Upper lobe of right lung (tissue), 1 donor: Measurements from ENCODE around the gene SLC6A13. TPM values are rescaled to one million over a fixed set of nuclear protein-coding genes. Genes with fewer than 3 reads are reported as not detected.

Experiments used
- ATAC-seq: fragments of 200-7000 bp; cut with Tn5 transposase; one replicate; pipeline ENCODE4 v1.9.1; 2020; ENCODE audit warnings: mild to moderate bottlenecking, moderate library complexity
- DNase-seq: peaks from one replicate; pipeline ENCODE4 v3.0.0-alpha.2; 2020
- H3K27ac ChIP-seq: fragments of 200-600 bp; one replicate; pipeline ENCODE4 v1.8.0; 2022
- H3K27me3 ChIP-seq: fragments of 200-600 bp; one replicate; pipeline ENCODE4 v1.8.0; 2022; ENCODE audit warnings: mild to moderate bottlenecking
- H3K36me3 ChIP-seq: fragments of 200-600 bp; one replicate; pipeline ENCODE4 v1.8.0; 2022
- H3K4me1 ChIP-seq: fragments of 200-600 bp; one replicate; pipeline ENCODE4 v1.8.0; 2022
- H3K4me3 ChIP-seq: fragments of 200-600 bp; one replicate; pipeline ENCODE4 v1.8.0; 2022; ENCODE audit warnings: mild to moderate bottlenecking
- H3K9me3 ChIP-seq: fragments of 200-600 bp; one replicate; pipeline ENCODE4 v1.8.0; 2022
- CTCF ChIP-seq: fragments of 200-600 bp; IDR thresholded peaks from one replicate; pipeline ENCODE4 v1.8.0; 2022; ENCODE audit warnings: antibody characterized with exemption
- intact Hi-C: fragments of 100-400 bp; cut with DNase I; formaldehyde crosslinking; loops from one replicate; pipeline ENCODE4 v1.11.0; 2022
- total RNA-seq: library from RNA; stranded (reverse); fragmentation: NEBNext Ultra II Directional; extraction: Animal tissue kit (Norgen Biotek cat#: 25700); gene quantifications from one replicate; pipeline ENCODE4 v1.2.1, GENCODE V29; 2021
- donor health status: DM: no; HTN: yes; CAD: no; lungs with severe emphysema.

SLC6A13 gene
- total RNA-seq, 1 donor from 2014 or later: 3.9 TPM

GRCh38 chr12:174124-174523 is 88.5 kb downstream of the SLC6A13 start:
- H3K27me3 ChIP-seq: no peaks in the 10 kb centered on the region
- intact Hi-C loops: no loop called here
- ATAC-seq (no peak), DNase-seq (no peak)
- no peaks in the 10 kb centered on the region for H3K4me1 ChIP-seq
- no peak for TF ChIP-seq CTCF
- H3K27ac ChIP-seq: no peak overlapping the region
- H3K36me3 ChIP-seq: no peaks in the 10 kb centered on the region
- H3K9me3 ChIP-seq: no peaks in the 10 kb centered on the region
- H3K4me3 ChIP-seq: no peak overlapping the region

GRCh38 chr12:172732-173161 is 89.9 kb downstream of the SLC6A13 start:
- H3K27ac ChIP-seq: no peak overlapping the region
- ATAC-seq (peak; percentile 28), DNase-seq (no peak)
- no peaks in the 10 kb centered on the region for H3K36me3 ChIP-seq
- no peaks in the 10 kb centered on the region for H3K27me3 ChIP-seq
- no peaks in the 10 kb centered on the region for H3K9me3 ChIP-seq
- no peaks in the 10 kb centered on the region for H3K4me1 ChIP-seq
- intact Hi-C loops: no loop called here
- no peak overlapping the region for H3K4me3 ChIP-seq
- TF ChIP-seq CTCF: no peak

- no peak for DNase-seq
- H3K4me1 ChIP-seq: no peaks in the 10 kb centered on the region
- no peak overlapping the region for H3K4me3 ChIP-seq
- H3K9me3 ChIP-seq: no peaks in the 10 kb centered on the region
- H3K27ac ChIP-seq: no peak overlapping the region
- H3K36me3 ChIP-seq: no peaks in the 10 kb centered on the region
- H3K27me3 ChIP-seq: no peaks in the 10 kb centered on the region
- TF ChIP-seq CTCF: no peak
- ATAC-seq: peak; percentile 55
- intact Hi-C loops: no loop called here
These were observed 90.6 kb downstream of the SLC6A13 start for GRCh38 chr12:171743-172676.

- H3K9me3 ChIP-seq: no peaks in the 10 kb centered on the region
- no peaks in the 10 kb centered on the region for H3K36me3 ChIP-seq
- no peak overlapping the region for H3K4me3 ChIP-seq
- no peak for TF ChIP-seq CTCF
- no peak for ATAC-seq
- no peaks in the 10 kb centered on the region for H3K27me3 ChIP-seq
- no peak for DNase-seq
- no peaks in the 10 kb centered on the region for H3K4me1 ChIP-seq
- H3K27ac ChIP-seq: no peak overlapping the region
- intact Hi-C loops: no loop called here
These were observed 91.4 kb downstream of the SLC6A13 start for GRCh38 chr12:171276-171675.

Other genes starting within 250 kb of the SLC6A13 start
- gene IQSEC3, start 196.1 kb downstream of the SLC6A13 start, total RNA-seq: 4.6 TPM
- 11.1 TPM for gene SLC6A12, start 48.7 kb downstream of the SLC6A13 start, total RNA-seq
- 72.0 TPM for gene KDM5A, start 126.5 kb upstream of the SLC6A13 start, total RNA-seq
- gene CCDC77, start 138.8 kb upstream of the SLC6A13 start, total RNA-seq: 5.7 TPM
- 14.0 TPM for gene B4GALNT3, start 197.1 kb upstream of the SLC6A13 start, total RNA-seq